GM18867 (cell line): ENCODE measurements around the gene ADIPOR1.
"Not testable (repeated sequence)": the region's sequence is repeated elsewhere in the genome, so short reads cannot be mapped to it uniquely, and the experiment has no call there.

Experiments
- ATAC-seq: cut with Tn5 transposase; IDR thresholded peaks from one replicate; pipeline ENCODE4 v1.9.1; 2021; ENCODE audit warnings: mild to moderate bottlenecking, moderate library complexity; ENCODE audit not compliant: unreplicated experiment

ADIPOR1 gene

GRCh38 chr1:202957733-202958543 is at the start of gene ADIPOR1:
Gene ADIPOR1 (minus strand): TSS chr1:202958312. CDS start chr1:202951070, 7,242 bp downstream.
- peak; percentile 96 for ATAC-seq

GRCh38 chr1:203006948-203007871 is 49.1 kb upstream of the ADIPOR1 start, which contains the start of gene TMEM183A:
Gene TMEM183A (plus strand): TSS chr1:203007374. CDS start chr1:203007466, 92 bp downstream.
- ATAC-seq, result peak; percentile 92

- ATAC-seq, result not testable (repeated sequence)
Measured at GRCh38 chr1:203005395-203006142, 47.5 kb upstream of the ADIPOR1 start.

GRCh38 chr1:203002951-203003350 is 44.8 kb upstream of the ADIPOR1 start:
- ATAC-seq, result no peak

- ATAC-seq, result no peak
Measured at GRCh38 chr1:203001986-203002385, 43.9 kb upstream of the ADIPOR1 start.

GRCh38 chr1:203000217-203000944 is 42.3 kb upstream of the ADIPOR1 start:
- ATAC-seq, result no peak

- no peak for ATAC-seq
Measured at GRCh38 chr1:202998836-202999750, 41.0 kb upstream of the ADIPOR1 start.

GRCh38 chr1:202994756-202995155 is 36.6 kb upstream of the ADIPOR1 start:
- no peak for ATAC-seq

- ATAC-seq, result no peak
Measured at GRCh38 chr1:202991112-202991511, 33.0 kb upstream of the ADIPOR1 start.

- ATAC-seq, result no peak
Measured at GRCh38 chr1:202989879-202990278, 31.8 kb upstream of the ADIPOR1 start.

GRCh38 chr1:202987922-202988583 is 29.9 kb upstream of the ADIPOR1 start:
- ATAC-seq, result no peak

- no peak for ATAC-seq
Measured at GRCh38 chr1:202987255-202987654, 29.1 kb upstream of the ADIPOR1 start.

GRCh38 chr1:202986120-202986519 is 28.0 kb upstream of the ADIPOR1 start:
- not testable (repeated sequence) for ATAC-seq

- no peak for ATAC-seq
Measured at GRCh38 chr1:202982715-202983430, 24.8 kb upstream of the ADIPOR1 start.

GRCh38 chr1:202981939-202982338 is 23.8 kb upstream of the ADIPOR1 start:
- ATAC-seq, result no peak

- ATAC-seq, result no peak
Measured at GRCh38 chr1:202979459-202979858, 21.3 kb upstream of the ADIPOR1 start.

GRCh38 chr1:202976633-202977032 is 18.5 kb upstream of the ADIPOR1 start:
- no peak for ATAC-seq

- ATAC-seq, result no peak
Measured at GRCh38 chr1:202974856-202975255, 16.7 kb upstream of the ADIPOR1 start.
